Adipose tissue (tissue), 3 donors: Measurements from ENCODE around the gene ACER3. TPM values are rescaled to one million over a fixed set of nuclear protein-coding genes. Genes with fewer than 3 reads are reported as not detected.
"Not testable (repeated sequence)": the region's sequence is repeated elsewhere in the genome, so short reads cannot be mapped to it uniquely, and the experiment has no call there.

ENCODE experiments used
- H3K27ac ChIP-seq: one replicate; pipeline ENCODE4 v1.5.1; 2013; ENCODE audit warnings: low read depth, low read length
- WGBS, 3 donors: extraction: QIAGEN DNeasy Blood & Tissue Kit; methylation state at CpG; one replicate each; pipeline ENCODE4 v1.1.7; 2013; 5-methylcytosine and 5-hydroxymethylcytosine counted together
- polyA plus RNA-seq, 3 donors: library from polyadenylated mRNA; stranded (reverse); fragments of 200-250 nt; gene quantifications; one replicate each; pipeline ENCODE4 v1.2.3, GENCODE V29; 2013
- donor health status: healthy with polysubstance abuse.
- donor health status: Bipolar disorder and iron deficiency.
- donor health status: healthy.

ACER3 gene
- polyA plus RNA-seq, 3 donors = 3.4 to 12.7 (median 7.1) TPM

- no peak overlapping the region for H3K27ac ChIP-seq
- WGBS, 3 donors = 45 to 75% (median 46%) methylated on average over 6 of the region's 6 CpGs
These were observed 2.8 kb upstream of the ACER3 start for GRCh38 chr11:76857781-76858410.

DNA sequence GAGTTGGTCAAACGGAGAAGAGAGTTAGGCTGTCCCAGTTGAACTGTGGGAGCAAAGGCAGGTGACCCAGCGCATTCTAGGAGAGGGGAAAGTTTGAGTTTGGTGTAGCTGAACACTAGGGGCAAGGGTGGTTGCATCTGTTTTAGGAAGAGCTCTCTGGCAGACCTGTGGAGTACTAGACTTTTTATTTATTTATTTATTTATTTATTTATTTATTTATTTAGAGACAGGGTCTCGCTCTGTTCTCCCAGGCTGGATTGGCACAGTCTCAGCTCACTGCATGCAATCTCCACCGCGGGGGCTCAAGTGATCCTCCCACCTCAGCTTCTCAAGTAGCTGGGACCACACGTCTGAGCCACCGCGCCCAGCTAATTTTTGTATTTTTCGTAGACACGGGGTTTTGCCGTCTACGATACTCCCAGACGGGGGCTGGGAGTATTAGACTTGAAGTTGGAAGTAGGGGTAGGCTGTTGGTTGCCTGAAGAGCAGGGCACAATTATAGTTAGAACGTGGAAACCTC, 950 bp upstream of the ACER3 start:
- H3K27ac ChIP-seq = no peak overlapping the region
- 94 to 96% (median 96%) methylated on average over 14 of the region's 14 CpGs for WGBS, 3 donors

- WGBS, 3 donors = 15 to 30% (median 24%) methylated on average over 6 of the region's 6 CpGs
- H3K27ac ChIP-seq = no peak overlapping the region
These were observed 804 bp downstream of the ACER3 start for GRCh38 chr11:76861490-76861953.

GRCh38 chr11:76862794-76863193, 2.1 kb downstream of the ACER3 start:
- H3K27ac ChIP-seq = not testable (repeated sequence)
- WGBS, 3 donors = 77 to 91% (median 83%) methylated on average over 2 of the region's 2 CpGs

GRCh38 chr11:76863196-76863777, 2.6 kb downstream of the ACER3 start:
- no peak overlapping the region for H3K27ac ChIP-seq
- 61 to 93% (median 62%) methylated on average over 3 of the region's 3 CpGs for WGBS, 3 donors

GRCh38 chr11:76872959-76873827, 12.5 kb downstream of the ACER3 start:
- no peak overlapping the region for H3K27ac ChIP-seq
- WGBS, 3 donors = 97 to 98% (median 98%) methylated on average over 6 of the region's 6 CpGs

DNA sequence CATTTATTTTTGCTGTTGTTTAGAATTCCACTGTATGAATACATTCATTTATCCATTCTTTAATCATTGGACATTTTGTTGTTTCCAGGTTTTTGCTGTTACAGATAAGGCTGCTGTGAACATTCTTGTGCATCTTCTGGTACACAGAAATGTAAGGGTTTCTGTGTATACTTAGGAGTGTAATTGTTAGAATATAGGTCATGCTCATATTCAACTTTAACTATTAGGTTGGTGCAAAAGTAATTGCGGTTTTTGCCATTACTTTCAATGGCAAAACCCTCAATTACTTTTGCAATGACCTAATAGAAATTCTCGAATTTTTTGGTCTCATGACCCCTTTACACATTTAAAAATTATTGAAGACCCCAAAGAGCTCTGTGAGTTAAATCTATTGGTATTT, 17.3 kb downstream of the ACER3 start:
- no peak overlapping the region for H3K27ac ChIP-seq
- WGBS, 3 donors = 93 to 95% (median 95%) methylated on average over 2 of the region's 2 CpGs

- 85 to 91% (median 91%) methylated on average over 2 of the region's 2 CpGs for WGBS, 3 donors
- no peak overlapping the region for H3K27ac ChIP-seq
These were observed 19.6 kb downstream of the ACER3 start for GRCh38 chr11:76880314-76880713.

DNA sequence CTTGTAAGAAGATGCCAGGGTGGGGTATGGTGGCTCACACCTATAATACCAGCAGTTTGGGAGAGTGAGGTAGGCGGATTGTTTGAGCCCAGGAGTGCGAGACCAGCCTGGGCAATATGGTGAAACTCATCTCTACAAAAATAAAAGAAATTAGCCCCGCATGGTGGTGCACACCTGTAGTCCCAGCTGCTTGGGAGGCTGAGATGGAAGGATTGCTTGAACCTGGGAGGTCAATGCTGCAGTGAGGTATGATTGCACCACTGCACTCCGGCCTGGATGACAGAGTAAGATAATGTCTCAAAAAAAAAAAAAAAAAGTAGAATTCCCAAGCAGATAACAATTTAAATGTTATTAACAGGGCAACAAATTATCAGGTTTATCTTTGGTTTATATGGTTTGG, 20.2 kb downstream of the ACER3 start:
- no peak overlapping the region for H3K27ac ChIP-seq
- 98 to 100% (median 99%) methylated on average over 4 of the region's 4 CpGs for WGBS, 3 donors

GRCh38 chr11:76885390-76886097, 24.8 kb downstream of the ACER3 start:
- WGBS, 3 donors = 77 to 85% (median 77%) methylated on average over 9 of the region's 9 CpGs
- H3K27ac ChIP-seq = no peak overlapping the region

- no peak overlapping the region for H3K27ac ChIP-seq
- 61 to 66% (median 63%) methylated on average over 1 of the region's 1 CpG for WGBS, 3 donors
These were observed 28.3 kb downstream of the ACER3 start for GRCh38 chr11:76888989-76889388.

DNA sequence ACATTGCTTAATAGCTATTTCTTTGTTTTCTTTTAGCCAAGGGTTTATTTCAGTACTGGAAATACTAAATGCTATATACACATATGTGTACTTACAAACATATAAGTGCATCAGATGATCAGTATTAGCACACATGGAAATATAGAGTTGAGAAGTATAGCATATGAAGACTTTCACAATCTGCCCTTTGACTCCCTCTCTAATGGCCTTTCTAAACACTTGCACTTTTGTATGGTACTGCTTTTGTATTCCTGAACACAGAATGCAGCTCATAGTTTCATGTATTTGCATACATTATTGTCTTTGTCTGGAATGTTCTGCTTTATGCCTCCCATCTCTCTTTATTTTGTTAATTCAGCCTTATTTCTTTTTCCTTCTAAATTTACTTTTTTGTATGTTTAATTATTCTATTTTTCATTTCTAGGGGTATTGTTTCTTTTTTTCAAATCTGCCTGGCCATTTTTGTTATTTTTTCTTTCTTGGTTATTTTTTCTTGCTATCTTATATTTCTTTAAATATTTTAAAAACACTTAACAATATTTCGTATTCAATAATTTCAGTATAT, 28.8 kb downstream of the ACER3 start:
- H3K27ac ChIP-seq = no peak overlapping the region
- 93 to 97% (median 94%) methylated on average over 1 of the region's 1 CpG for WGBS, 3 donors

- 83 to 99% (median 94%) methylated on average over 3 of the region's 3 CpGs for WGBS, 3 donors
- H3K27ac ChIP-seq = no peak overlapping the region
These were observed 29.6 kb downstream of the ACER3 start for GRCh38 chr11:76890329-76890728.

DNA sequence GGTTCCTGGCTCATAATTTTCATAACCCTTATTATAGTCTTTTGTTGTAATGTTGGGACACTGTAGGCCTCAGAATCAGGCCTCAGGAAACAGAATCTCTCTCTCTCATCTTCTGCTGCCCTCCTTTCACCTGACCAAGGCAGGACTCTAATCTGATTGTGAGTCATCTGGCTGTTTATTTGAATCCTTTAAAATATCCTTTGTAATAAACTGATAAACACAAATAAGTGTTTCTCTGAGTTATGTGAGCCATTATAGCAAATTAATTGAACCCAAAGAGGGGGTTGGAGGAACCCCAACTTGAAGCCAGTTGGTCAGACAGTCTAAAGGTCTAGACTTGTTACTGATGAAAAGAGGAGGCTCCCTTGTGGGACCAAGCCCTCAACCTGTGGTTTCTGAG, 30.6 kb downstream of the ACER3 start:
- no peak overlapping the region for H3K27ac ChIP-seq

DNA sequence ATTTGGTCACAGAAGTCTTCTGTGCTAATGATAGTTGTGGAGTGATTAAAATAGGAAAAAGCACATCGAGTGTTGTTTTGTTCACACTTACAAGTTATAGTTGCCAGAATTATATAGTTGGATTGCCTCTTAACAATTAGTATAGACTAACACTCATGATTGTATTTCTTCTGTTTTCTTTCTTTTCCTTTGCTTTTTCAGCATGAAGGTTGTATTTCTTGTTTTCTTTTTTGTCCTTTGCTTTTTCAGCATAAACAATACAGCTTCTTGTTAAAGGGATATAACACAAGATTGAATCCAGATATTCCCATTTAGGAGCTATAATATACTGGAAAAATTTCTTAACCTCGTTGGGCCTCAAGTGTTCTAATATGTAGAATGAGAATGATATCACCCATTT, 31.1 kb downstream of the ACER3 start:
- WGBS, 3 donors = 80 to 87% (median 84%) methylated on average over 2 of the region's 2 CpGs
- no peak overlapping the region for H3K27ac ChIP-seq

GRCh38 chr11:76892306-76892705, 31.6 kb downstream of the ACER3 start:
- 81 to 97% (median 92%) methylated on average over 1 of the region's 1 CpG for WGBS, 3 donors
- H3K27ac ChIP-seq = no peak overlapping the region

- WGBS, 3 donors = 92 to 98% (median 95%) methylated on average over 2 of the region's 2 CpGs
- no peak overlapping the region for H3K27ac ChIP-seq
These were observed 36.5 kb downstream of the ACER3 start for GRCh38 chr11:76897233-76897632.

- no peak overlapping the region for H3K27ac ChIP-seq
- 91 to 92% (median 91%) methylated on average over 3 of the region's 3 CpGs for WGBS, 3 donors
These were observed 40.4 kb downstream of the ACER3 start for GRCh38 chr11:76901144-76901543.
